Spleen (tissue), 7 donors: ENCODE results near the gene VCL.

Experiments used
- CTCF ChIP-seq, 11 experiments: fragments of 200-600 bp in 7 of 11; fragments of 450-650 bp in 4 of 11; sonication (generic) in 4 of 11; IDR thresholded peaks in 8 of 11; conservative IDR thresholded peaks in 3 of 11; 1 replicate in 7 of 11; 2 replicates in 4 of 11; pipeline versions ENCODE4 v1.4.0 to v1.8.0; 2016 to 2021; ENCODE audit warnings: antibody characterized with exemption in 11 of 11, inconsistent platforms in 4 of 11, mild to moderate bottlenecking in 1 of 11
- POLR2A ChIP-seq, 3 donors: fragments of 450-650 bp; IDR thresholded peaks; one replicate each; pipeline ENCODE4 v1.5.1; 2017; ENCODE audit warnings: antibody characterized with exemption in 3 of 3, mild to moderate bottlenecking in 1 of 3
- POLR2AphosphoS5 ChIP-seq, 3 donors: sonication (generic); formaldehyde crosslinking; IDR thresholded peaks; one replicate each; pipeline ENCODE4 v1.5.1; 2017; ENCODE audit warnings: antibody characterized with exemption in 3 of 3
- donor health status: DM: no; HTN: no; CAD: no; lungs with moderate emphysema.
- donor health status: DM: no; HTN: no; CAD: no.
- donor health status: DM: no; HTN: no; CAD: no.

- TF ChIP-seq POLR2AphosphoS5 (IDR thresholded peaks at IDR 0.05): no peak
- TF ChIP-seq POLR2A (IDR thresholded peaks at IDR 0.05): no peak
- no peak for TF ChIP-seq CTCF (IDR thresholded peaks at IDR 0.05 in 8 of 11, conservative IDR thresholded peaks at IDR 0.05 in 3 of 11)
These were observed 85.4 kb downstream of the VCL start for GRCh38 chr10:74083304-74083703.
